OCI-LY1 (cell line): ENCODE measurements around the gene MFRP.

Experiments
- CTCF ChIP-seq: fragments of 200-600 bp; sonication (generic), shearing (Covaris generic); IDR thresholded peaks from 2 replicates; pipeline ENCODE4 v1.5.1; 2017; ENCODE audit warnings: mild to moderate bottlenecking, antibody characterized with exemption, low read length, moderate library complexity, mixed read lengths
- EZH2 ChIP-seq: fragments of 200-600 bp; sonication (generic), shearing (Covaris generic); IDR thresholded peaks from 2 replicates; pipeline ENCODE4 v1.8.0; 2017; ENCODE audit warnings: borderline replicate concordance, mixed run types, mild to moderate bottlenecking, antibody characterized with exemption, low read length, moderate library complexity, mixed read lengths

GRCh38 chr11:119322360-119322739 lies 24.2 kb downstream of the MFRP start:
- TF ChIP-seq CTCF (no peak), EZH2 (no peak)
